NCI-H1048 (cell line): Measurements from ENCODE around the gene SNAP29.
"Not testable (repeated sequence)": the region's sequence is repeated elsewhere in the genome, so short reads cannot be mapped to it uniquely, and the experiment has no call there.

Source experiments
- DNase-seq: peaks from one replicate; lab custom pipeline; 2025; lab: John Stamatoyannopoulos, UW

SNAP29 gene

DNA sequence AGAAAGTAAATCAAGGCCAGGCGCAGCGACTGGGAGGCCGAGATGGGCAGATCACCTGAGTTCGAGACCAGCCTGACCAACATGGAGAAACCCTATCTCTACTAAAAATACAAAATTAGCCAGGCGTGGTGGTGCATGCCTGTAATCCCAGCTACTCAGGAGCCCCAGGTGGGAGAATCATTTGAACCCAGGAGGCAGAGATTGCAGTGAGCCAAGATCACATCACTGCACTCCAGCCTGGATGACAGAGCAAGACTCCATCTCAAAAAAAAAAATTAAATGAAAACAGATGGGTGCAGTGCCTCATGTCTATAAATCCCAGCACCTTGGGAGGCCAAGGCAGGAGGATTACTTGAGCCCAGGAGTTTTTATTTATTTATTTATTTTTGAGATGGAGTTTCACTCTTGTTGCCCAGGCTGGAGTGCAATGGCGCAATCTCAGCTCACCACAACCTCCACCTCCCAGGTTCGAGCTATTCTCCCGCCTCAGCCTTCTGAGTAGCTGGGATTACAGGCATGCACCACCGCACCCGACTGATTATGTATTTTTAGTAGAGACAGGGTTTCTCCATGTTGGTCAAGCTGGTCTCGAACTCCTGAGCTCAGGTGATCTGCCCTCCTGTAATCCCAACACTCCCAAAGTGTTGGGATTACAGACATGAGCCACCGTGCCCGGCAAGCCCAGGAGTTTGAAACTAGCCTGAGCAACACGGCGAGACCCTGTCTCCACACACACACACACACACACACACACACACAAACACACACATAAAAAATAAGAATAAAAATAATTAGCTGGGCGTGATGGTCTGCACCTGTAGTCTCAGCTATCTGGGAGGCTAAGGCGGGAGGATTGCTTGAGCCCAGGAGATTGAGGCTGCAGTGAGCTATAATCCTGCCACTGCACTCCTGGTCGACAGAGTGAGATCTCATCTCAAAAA, 42.6 kb downstream of the SNAP29 start:
- not testable (repeated sequence) for DNase-seq

DNA sequence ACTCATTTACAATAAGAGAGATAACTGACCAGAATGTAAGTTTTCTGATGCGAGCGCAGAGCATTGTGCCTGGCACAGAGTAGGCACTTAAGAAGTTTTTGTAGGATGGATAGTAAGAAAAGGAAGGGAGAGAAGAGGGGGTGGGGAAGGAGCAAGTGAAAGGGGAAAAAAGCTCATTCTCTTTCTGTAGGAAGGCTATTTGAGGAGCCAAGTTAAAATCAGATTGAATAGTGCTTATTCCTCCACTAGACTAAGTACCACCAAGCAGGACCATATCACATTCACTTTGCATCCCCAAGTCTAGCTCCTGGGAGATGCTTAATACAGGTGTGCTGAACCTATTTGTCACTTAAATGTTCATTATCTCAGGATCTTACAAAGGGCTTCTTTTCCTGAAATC, 44.3 kb downstream of the SNAP29 start:
- no peak for DNase-seq

DNA sequence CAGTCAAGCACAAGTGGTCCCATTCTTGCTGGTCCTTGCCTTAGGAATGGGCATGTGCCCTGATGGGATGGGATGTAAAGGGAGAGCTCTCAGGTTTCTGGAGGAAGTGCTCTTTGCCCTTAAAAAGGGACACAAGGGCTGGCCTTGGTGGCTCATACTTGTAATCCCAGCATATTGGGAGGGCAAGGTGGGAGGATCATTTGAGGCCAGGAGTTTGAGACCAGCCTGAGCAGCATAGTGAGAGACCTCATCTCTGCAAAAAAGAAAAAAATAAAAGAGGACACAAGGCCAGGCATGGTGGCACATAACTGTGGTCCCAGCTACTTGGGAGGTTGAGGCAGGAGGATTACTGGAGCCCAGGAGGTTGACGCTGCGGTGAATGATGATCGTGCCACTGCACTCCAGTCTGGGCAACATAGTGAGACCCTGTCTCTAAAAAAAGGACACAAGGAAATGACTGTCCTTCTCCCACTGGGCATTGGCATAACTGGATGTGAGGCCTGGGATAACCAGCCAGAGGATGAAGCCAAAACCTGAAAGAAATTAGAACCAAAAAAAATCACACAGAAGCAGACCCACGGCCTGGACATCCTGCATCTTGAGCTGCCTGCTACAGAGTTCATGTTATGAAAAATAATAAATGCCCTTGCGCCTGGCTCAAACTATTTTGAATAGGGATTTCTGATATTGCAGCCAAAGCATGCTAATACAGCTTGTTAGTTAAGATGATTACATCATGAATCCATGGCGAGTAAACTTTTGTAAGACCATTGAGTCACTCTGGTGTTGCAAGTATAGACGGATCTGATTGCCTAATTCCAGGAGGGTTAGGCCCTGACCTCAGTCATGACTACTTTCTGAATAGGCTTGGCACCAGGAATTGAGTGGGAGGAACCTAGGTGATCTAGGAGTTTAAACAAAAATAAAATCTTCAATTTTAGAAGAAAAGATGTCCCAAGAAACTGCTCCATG, 45.5 kb downstream of the SNAP29 start:
- DNase-seq = no peak

DNA sequence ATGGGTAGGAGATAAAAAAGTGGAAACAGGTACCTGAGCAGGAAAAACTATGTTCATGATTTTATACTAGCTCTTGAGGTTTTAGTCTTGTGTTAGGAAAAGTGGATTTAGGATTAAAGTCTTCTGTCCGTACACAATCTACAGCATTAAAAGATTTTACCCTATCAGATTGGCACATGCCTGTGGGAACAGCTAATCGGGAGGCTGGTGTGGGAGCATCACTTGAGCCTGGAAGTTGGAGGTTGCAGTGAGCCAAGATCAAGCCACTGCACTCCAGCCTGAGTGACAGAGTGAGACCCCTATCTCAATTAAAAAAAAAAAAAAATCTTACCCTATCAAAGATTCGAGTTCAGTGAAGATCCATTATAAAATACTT, 46.2 kb downstream of the SNAP29 start:
- no peak for DNase-seq

DNA sequence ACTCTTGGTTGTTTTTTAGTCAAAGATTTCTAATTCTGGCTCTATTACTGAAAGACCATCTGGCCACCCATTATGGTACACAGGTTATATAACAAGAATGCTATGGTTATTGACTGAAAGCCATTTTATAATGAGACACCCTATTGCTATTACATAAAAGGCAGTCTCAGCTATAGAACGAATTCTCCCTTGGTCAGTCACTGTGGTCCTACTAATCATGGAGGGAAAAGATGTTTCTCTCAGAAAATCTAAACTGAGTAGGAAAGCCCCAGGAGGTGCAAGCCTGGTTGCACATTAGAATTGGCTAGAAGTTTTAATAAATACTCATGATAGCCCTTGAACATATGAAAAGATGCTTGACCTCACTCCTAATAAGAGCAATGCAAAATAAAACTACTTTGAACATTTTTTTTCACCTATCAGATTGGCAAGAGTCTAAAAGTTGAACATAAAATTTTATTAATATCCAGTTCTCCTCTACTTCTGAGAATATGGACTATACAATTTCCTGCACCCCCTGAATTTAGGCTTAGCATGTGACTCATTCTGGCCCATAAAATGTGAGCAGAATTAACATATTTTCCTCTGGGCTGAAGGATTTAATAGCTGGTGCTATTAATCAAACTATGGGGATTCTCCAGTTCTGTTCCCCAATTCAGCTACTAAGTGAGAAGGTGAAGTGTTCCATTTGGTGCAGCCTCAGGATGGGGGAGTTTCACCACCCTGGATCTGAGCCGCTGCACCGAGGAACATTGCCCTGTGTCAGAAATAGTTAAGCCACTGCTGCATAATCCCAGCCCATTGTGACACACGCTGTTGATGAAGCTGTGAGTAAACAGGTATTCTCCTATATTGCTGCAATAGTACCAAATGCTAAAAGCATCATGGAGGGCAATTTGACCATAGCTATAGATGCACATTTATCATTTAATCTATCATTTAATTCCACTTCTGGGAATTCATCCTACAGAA, 46.9 kb downstream of the SNAP29 start:
- no peak for DNase-seq

DNA sequence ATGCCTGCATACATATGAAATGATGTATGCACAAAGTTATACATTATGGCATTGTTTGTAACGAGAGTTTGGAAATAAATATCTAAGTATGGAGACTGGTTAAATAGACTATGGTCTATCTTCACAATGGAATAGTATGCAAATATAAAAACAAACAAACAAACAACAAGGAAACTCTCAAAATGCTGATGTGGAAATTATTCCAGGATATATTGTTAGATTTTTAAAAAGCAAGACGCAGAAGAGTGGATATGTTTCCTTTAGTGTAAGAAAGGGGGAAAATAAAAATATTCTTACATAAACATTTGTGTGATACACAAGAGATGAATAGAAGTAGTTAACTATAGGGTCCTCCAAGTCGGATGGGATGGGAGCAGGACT, 47.6 kb downstream of the SNAP29 start:
- DNase-seq = no peak

DNA sequence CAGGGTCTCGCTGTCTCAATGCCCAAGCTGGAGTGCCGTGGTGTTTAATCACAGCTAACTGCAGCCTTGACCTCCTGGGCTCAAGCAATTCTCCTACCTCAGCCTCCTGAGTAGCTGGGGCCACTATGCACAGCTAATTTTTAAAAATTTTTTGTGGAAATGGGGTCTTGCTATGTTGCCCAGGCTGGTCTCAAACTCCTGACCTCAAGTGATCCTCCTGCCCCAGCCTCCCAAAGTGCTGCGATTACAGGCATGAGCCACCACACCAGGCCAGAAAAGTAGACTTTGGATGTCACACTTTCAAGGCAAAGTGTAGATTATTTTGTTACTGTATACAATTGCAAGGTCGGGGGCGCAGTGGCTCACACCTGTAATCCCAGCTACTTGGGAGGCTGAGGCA, 49.9 kb downstream of the SNAP29 start:
- DNase-seq = not testable (repeated sequence)

DNA sequence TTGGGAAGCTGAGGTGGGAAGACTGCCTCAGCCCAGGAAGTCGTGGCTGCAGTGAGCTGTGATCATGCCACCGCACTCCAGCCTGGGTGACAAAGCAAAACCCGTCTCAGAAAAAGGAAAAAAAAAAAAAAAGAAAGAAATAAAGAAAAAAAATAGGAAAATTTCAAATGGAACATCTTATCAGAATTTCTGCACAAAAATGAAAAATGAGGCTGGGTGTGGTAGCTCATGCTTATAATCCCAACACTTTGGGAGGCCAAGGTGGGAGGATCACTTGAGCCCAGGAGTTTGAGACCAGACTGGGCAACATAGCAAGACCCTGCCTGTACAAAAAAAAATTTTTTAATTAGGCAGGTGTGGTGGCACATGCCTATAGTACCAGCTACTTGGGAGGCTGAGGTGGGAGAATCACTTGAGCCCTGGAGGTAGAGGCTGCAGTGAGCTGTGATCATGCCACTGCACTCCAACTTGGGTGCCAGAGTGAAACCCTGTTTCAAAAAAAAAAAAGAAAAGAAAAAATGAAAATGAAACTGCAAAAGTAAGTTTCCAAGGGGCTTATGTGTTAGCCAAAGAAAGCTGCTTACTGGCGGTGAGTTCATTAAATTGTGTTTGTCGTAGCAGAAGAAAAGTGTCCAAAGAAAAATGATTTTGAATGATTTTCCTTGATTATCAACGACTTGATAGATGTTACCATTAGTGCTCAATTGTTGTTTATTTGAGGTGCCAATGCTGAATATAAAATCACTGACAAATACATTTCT, 50.9 kb downstream of the SNAP29 start:
- DNase-seq = no peak

DNA sequence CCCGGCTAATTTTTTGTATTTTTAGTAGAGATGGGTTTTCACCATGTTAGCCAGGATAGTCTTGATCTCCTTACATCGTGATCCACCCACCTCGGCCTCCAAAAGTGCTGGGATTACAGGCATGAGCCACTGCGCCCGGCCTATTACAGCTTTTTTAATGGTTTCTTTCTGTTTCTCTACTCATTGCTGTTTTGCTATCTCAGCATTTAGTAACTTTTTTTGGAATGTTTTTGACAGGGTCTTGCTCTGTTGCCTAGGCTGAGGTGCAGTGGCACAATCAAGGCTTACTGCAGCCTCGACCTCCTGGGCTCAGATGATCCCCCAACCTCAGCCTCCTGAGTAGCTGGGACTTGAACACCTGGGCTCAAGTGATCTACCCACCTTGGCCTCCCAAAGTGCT, 53.7 kb downstream of the SNAP29 start:
- no peak for DNase-seq

DNA sequence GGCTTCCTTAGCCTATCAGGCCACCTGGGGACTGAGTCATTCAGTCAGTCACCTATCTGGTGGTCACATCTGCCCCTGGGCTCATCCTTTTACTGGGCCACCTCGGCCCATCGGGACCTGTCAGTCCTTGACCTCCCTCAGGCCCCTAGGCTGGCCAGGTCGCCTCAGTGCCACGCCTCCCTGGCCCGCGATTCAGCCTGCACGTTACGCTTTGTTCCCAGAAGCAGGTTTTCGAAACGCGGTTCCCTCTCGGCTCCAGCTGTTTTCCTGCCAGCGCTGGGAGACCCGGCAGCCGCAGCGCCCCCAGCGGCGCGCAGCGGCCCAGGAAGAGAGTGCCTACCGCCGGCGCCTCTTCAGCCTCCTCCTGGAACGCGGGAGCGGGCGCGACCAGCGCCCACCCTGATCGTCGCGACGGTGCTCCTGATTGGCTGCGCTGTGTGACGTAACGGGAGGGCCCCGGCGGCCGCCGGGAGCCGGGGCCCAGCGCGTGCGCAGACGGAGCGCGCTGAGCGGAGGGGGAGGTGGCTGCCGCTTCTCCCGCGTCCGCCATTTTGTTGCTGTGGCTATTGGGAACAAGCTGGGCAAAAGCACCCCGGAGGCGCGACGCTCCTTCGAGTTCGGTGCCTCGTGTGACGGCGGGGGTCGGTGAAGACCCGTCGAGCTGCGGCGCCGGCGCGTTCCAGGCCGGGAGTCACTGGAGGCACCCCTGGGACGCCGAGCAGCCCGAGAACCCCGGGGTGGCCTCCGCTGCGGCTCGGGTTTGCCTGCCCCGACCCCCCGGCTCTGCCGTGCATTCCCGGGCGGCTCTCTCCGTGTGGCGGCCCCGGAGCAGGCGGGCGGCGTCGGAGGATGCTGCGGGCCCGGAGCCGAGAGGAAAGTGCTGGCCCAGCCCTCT, 58.4 kb downstream of the SNAP29 start, which contains the start of gene CRKL:
Gene CRKL, plus strand, starts transcription at position 492 of the 895 bp plus-strand sequence. CDS start 528 bp downstream, outside the sequence.
- peak; percentile 94 for DNase-seq

DNA sequence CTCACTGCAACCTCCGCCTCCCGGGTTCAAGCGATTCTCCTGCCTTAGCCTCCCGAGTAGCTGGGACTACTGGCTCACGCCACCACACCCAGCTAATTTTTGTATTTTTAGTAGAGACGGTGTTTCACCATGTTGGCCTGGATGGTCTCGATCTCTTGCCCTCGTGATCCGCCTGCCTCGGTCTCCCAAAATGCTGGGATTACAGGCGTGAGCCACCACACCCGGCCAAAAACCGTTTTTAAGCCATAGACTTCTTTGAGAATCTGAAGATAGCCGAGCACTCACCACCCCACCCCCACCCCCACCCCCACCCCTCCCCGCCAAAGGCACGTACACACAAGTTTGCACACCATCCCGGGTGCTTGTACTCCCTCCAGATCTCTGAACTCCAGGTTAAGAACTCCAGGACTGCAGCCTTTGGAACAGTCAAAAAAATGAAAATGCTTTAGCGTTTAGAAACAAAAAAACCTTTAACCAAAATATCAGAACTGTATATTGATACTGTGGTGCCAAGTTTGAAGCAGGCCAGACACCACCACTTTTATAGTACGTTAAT, 59.9 kb downstream of the SNAP29 start:
- no peak for DNase-seq

DNA sequence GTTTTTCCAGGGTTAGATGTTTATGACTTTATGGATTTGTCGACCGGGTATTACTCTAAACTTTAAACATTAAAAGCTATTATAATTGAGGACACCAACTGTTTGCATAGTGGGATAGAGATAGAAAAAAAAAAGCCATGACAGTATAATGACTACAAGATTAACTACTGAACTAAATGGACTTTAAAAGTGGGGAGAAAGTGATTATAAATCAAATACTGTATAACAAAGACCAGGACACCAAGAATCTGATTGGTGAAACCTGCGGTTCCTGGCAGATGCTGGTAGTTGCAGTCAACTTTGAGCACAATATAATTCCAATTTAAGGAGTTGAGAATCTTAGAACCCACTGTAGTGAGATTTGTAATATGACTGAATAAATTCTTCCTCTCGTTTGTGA, 60.9 kb downstream of the SNAP29 start:
- no peak for DNase-seq

DNA sequence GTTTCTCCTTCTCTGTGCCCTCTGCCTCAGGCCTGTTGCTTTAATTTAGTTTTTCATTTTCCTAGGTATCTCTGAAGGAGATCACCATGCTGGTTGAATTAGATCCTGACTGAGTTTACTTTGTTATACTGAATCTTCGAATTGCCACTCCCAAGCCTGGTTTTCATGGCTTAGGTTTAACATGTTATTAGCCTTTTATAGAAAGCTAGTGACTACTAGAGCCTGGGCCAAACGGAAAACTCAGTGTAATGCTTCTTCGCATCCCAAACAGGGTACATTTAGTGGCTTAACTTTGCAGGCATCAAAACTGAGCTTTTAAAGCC, 62.0 kb downstream of the SNAP29 start:
- DNase-seq = no peak

DNA sequence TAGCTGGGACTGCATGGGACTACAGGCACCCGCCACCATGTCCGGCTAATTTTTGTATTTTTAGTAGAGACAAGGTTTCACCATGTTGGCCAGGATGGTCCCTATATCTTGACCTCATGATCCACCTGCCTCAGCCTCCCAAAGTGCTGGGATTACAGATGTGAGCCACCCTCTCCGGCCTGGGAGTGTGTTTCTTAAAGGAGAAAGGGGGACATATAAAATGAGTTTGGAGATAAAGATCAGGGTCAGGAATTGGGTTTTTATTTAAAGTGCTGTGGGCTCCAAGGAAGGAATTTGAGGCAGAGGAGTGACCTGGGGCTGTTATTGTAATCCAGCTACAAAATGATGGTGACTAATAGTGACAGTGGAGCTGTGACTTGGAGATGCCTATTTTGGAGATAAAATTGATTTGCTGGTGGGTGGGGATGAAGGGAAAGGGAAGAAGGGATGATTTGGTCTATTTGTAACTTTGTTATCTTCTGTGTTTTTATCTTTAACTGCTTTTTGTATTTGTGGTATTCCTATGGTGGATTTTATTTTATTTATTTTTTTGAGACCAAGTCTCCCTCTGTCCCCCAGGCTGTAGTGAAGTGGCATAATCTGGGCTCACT, 63.4 kb downstream of the SNAP29 start:
- no peak for DNase-seq

DNA sequence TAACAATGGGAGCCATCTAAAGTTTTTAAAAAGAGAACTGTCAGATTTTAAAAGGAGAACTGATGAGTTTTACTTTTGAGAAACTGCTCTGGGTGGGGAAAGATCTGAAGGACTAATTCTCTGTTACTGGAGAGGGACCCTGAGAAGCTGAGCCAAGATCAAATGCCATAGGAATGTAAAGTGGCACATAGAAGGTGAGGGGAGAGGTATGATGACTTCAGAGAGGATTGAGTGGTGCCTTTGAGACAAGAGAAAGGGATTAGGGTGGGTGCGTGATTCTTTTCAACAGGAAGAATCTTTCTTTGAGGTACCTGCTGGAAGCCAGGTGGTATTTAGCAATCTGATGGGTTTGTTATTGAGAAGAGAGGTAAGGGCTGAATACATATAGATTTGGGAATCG, 67.4 kb downstream of the SNAP29 start:
- DNase-seq = no peak

DNA sequence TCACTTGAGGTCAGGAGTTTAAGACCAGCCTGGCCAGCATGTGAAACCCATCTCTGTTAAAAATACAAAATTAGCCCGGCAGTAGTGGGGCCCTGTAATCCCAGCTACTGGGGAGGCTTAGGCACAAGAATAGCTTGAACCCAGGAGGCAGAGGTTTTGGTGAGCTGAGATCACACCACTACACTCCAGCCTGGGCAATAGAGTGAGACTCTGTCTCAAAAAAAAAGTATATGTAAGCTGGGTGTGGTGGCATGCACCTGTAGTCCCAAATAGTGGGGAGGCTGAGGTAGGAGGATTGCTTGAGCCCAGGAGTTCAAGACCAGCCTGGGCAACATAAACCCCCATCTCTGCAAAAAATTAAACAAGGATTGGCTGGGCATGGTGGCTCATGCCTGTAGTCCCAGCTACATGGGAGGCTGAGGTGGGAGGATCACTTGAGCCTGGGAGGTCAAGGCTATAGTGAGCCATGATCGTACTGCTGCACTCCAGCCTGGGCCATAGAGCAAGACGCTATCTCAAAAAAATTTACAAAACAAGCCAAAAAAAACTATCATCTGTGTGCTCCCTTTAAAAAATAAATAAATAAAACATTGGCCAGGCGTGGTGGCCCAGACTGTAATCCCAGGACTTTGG, 69.2 kb downstream of the SNAP29 start:
- DNase-seq = no peak

DNA sequence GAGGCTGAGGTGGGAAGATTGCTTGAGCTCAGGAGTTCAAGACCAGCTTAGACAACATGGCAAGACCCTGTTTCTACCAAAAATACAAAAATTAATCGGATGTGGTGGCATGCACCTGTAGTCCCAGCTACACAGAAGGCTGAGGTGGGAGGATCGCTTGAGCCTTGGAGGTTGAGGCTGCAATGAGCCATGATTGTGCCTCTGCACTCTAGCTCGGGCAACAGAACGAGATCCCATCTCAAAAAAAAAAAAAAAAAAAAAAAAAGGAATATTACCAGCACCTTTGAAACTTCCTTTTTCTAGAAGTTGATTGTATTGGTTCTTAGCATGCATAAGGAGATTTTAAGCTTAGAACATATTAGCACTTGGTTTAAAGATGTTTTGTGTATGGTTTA, 69.8 kb downstream of the SNAP29 start:
- DNase-seq = no peak

DNA sequence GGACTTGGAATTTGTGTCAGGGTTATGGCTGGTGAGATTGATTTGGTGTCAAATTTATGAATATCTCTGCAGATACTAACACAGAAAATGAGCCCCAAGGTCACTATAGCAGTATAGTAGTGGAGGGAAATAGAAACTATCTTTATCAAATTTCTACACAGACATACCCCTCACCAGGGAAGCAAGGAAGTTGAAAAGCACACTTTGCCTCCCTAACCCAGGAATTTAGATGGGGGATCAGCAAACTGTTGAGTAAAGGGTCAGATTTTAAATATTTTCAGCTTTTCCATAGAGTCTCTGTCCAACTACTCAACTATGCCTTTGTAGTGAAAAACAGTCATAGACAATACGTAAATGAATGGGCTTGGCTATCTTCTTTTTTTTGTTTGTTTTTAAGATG, 71.2 kb downstream of the SNAP29 start:
- DNase-seq = no peak

DNA sequence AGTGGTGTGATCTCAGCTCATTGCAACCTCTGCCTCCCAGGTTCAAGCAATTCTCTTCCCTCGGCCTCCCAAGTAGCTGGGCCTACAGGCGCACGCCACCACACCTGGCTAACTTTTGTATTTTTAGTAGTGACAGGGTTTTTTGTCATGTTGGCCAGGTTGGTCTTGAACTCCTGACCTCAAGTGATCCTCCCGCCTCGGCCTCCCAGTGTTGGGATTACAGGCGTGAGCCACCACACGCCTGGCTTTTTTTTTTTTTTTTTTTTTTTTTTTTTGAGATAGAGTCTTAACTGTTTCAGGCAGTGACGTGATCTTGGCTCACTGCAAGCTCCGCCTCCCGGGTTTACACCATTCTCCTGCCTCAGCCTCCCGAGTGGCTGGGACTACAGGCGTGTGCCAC, 71.6 kb downstream of the SNAP29 start:
- DNase-seq = not testable (repeated sequence)
